K562 (cell line): Measurements from ENCODE around the gene DNAJC6. TPM values are rescaled to one million over a fixed set of nuclear protein-coding genes. Genes with fewer than 3 reads are reported as not detected.

Experiments
- CBFA2T2 ChIP-seq: fragments of 450-650 bp; conservative IDR thresholded peaks from 2 replicates; pipeline ENCODE4 v1.6.1; 2017; ENCODE audit warnings: mild to moderate bottlenecking
- CHAMP1 ChIP-seq: fragments of 450-650 bp; IDR thresholded peaks from 2 replicates; pipeline ENCODE4 v1.6.1; 2016; ENCODE audit warnings: mild to moderate bottlenecking
- E2F6 ChIP-seq, 2 experiments: IDR thresholded peaks; 2 replicates each; pipeline ENCODE4 v1.6.1; 2011; ENCODE audit warnings: borderline replicate concordance in 1 of 2, control low read depth in 1 of 2, low read depth in 1 of 2, low read length in 1 of 2, mild to moderate bottlenecking in 1 of 2, mixed read lengths in 1 of 2, moderate library complexity in 1 of 2; ENCODE audit not compliant: insufficient read depth in 1 of 2, insufficient read length in 1 of 2, poor library complexity in 1 of 2, severe bottlenecking in 1 of 2; ENCODE audit errors: extremely low read depth in 1 of 2
- EGR1 ChIP-seq: fragments of 450-650 bp; conservative IDR thresholded peaks from 2 replicates; pipeline ENCODE4 v1.6.1; 2017; ENCODE audit warnings: mild to moderate bottlenecking
- EWSR1 ChIP-seq: fragments of 450-650 bp; IDR thresholded peaks from 2 replicates; pipeline ENCODE4 v1.6.1; 2018; ENCODE audit warnings: borderline replicate concordance, mild to moderate bottlenecking, low read depth, moderate library complexity; ENCODE audit not compliant: partially characterized antibody
- FOXK2 ChIP-seq, 2 experiments: fragments of 450-650 bp; IDR thresholded peaks in 1 of 2; conservative IDR thresholded peaks in 1 of 2; 2 replicates each; pipeline ENCODE4 v1.6.1; 2016; ENCODE audit warnings: low read depth in 2 of 2, mild to moderate bottlenecking in 1 of 2
- GMEB1 ChIP-seq: fragments of 250-450 bp; sonication (Bioruptor Pico); IDR thresholded peaks from 2 replicates; pipeline ENCODE4 v1.4.0; 2020; ENCODE audit warnings: mild to moderate bottlenecking
- HDAC6 ChIP-seq: IDR thresholded peaks from 2 replicates; pipeline ENCODE4 v1.6.1; 2012; ENCODE audit warnings: low read depth, mild to moderate bottlenecking, control low read depth, inconsistent platforms, low read length, moderate library complexity
- MEF2D ChIP-seq: conservative IDR thresholded peaks from 2 replicates; pipeline ENCODE4 v1.6.1; 2016; ENCODE audit warnings: low read depth, missing genetic modification characterization, missing compliant biosample characterization
- NCOA6 ChIP-seq: fragments of 450-650 bp; IDR thresholded peaks from 2 replicates; pipeline ENCODE4 v1.6.1; 2017; ENCODE audit warnings: mild to moderate bottlenecking
- NFIC ChIP-seq: fragments of 450-650 bp; IDR thresholded peaks from 2 replicates; pipeline ENCODE4 v1.6.1; 2017; ENCODE audit warnings: mild to moderate bottlenecking, inconsistent platforms
- RFX1 ChIP-seq: fragments of 450-650 bp; IDR thresholded peaks from 2 replicates; pipeline ENCODE4 v1.6.1; 2016; ENCODE audit warnings: mild to moderate bottlenecking, moderate library complexity
- STAT5A ChIP-seq: IDR thresholded peaks from 2 replicates; pipeline ENCODE4 v1.6.1; 2012; ENCODE audit warnings: low read length, inconsistent platforms, borderline replicate concordance
- TAL1 ChIP-seq: fragments of 450-650 bp; IDR thresholded peaks from 2 replicates; pipeline ENCODE4 v1.6.1; 2016; ENCODE audit warnings: mild to moderate bottlenecking
- THRAP3 ChIP-seq: fragments of 450-650 bp; IDR thresholded peaks from 2 replicates; pipeline ENCODE4 v1.6.1; 2016; ENCODE audit warnings: mild to moderate bottlenecking, inconsistent platforms, borderline replicate concordance
- U2AF2 ChIP-seq: fragments of 200-400 bp; formaldehyde crosslinking; optimal IDR thresholded peaks from 2 replicates; pipeline ENCODE3; 2017; ENCODE audit warnings: low read depth, mild to moderate bottlenecking, low read length
- ZKSCAN8 ChIP-seq: fragments of 200-800 bp; sonication (Bioruptor generic); IDR thresholded peaks from 2 replicates; pipeline ENCODE4 v1.6.1; 2016; ENCODE audit warnings: missing genetic modification characterization, missing compliant biosample characterization
- ZNF12 ChIP-seq: sonication (generic); formaldehyde crosslinking; IDR thresholded peaks from 2 replicates; pipeline ENCODE4 v1.4.0; 2020; ENCODE audit warnings: mild to moderate bottlenecking, missing genetic modification reagents
- ZNF384 ChIP-seq: IDR thresholded peaks from 2 replicates; pipeline ENCODE4 v1.6.1; 2012; ENCODE audit warnings: low read depth, low read length, improper control_type of control experiment
- ZNF395 ChIP-seq: fragments of 200-800 bp; sonication (Bioruptor generic); IDR thresholded peaks from 2 replicates; pipeline ENCODE4 v1.6.1; 2017; ENCODE audit warnings: missing genetic modification characterization, missing compliant biosample characterization
- ZZZ3 ChIP-seq: fragments of 450-650 bp; IDR thresholded peaks from 2 replicates; pipeline ENCODE4 v1.6.1; 2016; ENCODE audit warnings: antibody characterized with exemption, mild to moderate bottlenecking, moderate library complexity
- polyA plus RNA-seq, 8 experiments: library from polyadenylated mRNA; depleted of rRNA in 4 of 8; stranded (reverse) in 5 of 8; unstranded in 3 of 8; fragments of >200 nt; fragmentation: Nextera tagmentation in 2 of 8; fragmentation: Illumina TruSeq in 1 of 8; extraction: Ambion mirVana in 2 of 8; extraction: Trizol in 1 of 8; gene quantifications; 2 replicates each; pipeline versions ENCODE4 v1.2.1 to v1.2.3, GENCODE V29; 2011 to 2014; ENCODE audit warnings: inconsistent platforms in 1 of 8, missing spikeins in 1 of 8
- total RNA-seq, 7 experiments: library from RNA; depleted of rRNA in 6 of 7; stranded (reverse); fragments of >200 nt in 6 of 7; fragmentation: Illumina TruSeq in 2 of 7; extraction: Trizol in 2 of 7; gene quantifications; 2 replicates each; pipeline versions ENCODE4 v1.2.1 to v1.2.3, GENCODE V29; 2011 to 2021; ENCODE audit warnings: low replicate concordance in 1 of 7
- TF ChIP-seq, protein P1 (sequence below): IDR thresholded peaks from 2 replicates; pipeline ENCODE4 v1.6.1; 2011; ENCODE audit not compliant: insufficient read length; ENCODE audit errors: extremely low read depth

The DNAJC6 gene
- total and polyA plus RNA-seq, 9 of the 15 experiments (the other 6 are each of a cell fraction or from before 2014, with no cell fraction given), result 6.7 to 78.7 (median 28.0) TPM

DNA sequence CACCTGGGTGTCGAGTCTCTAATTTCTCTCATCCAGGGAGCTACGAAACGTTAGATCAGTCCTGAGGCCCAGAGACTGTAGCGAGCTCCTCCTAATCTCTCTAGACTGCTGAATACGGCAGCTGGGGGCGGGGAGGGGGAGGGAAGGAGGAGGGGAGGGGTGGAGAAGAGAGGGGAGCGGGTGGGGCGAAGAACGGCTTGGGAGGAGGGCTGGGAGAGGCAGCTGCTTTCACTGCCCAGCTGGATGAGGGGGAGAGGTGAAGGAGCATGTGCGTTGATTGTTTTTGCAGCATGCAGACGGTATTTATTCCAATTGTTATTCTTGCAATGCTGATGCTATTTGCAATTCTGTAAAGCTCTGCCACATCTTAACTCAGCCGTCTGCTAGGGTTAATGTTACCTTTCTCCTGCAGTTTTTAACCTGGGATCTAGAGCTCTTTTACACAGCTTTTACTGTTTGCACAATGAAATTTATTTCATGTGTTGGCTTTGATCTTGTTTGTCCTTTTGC, 790 bp downstream of the DNAJC6 start (continued):
- peak; percentile 41; the same call in 1 of the 2 replicates for TF ChIP-seq EGR1
- TF ChIP-seq RFX1, result no peak
- 0 out of 2 replicates have a peak, but pooled peaks have one; percentile 9 for TF ChIP-seq ZNF395 (CRISPR knock-in tag)
- no peak for TF ChIP-seq ZZZ3
- TF ChIP-seq ZKSCAN8 (CRISPR knock-in tag), result peak; percentile 90
- 0 out of 2 replicates have a peak, but pooled peaks have one; percentile 16 for TF ChIP-seq CHAMP1
- TF ChIP-seq TAL1, result no peak
- TF ChIP-seq, protein P1, sequence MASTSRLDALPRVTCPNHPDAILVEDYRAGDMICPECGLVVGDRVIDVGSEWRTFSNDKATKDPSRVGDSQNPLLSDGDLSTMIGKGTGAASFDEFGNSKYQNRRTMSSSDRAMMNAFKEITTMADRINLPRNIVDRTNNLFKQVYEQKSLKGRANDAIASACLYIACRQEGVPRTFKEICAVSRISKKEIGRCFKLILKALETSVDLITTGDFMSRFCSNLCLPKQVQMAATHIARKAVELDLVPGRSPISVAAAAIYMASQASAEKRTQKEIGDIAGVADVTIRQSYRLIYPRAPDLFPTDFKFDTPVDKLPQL, result no peak
- TF ChIP-seq CBFA2T2, result 0 out of 2 replicates have a peak, but pooled peaks have one; percentile 20
- no peak for TF ChIP-seq ZNF384
- TF ChIP-seq STAT5A, result 0 out of 2 replicates have a peak, but pooled peaks have one; percentile 4
- no peak for TF ChIP-seq EWSR1
- peak in 1 of 2 experiments; percentile 26; a peak in 1 of 4 replicates for TF ChIP-seq FOXK2 (conservative IDR thresholded peaks at IDR 0.05 in 1 of 2, IDR thresholded peaks at IDR 0.05 in 1 of 2; ENCODE audit: low read depth in 2 of 2)
- no peak for TF ChIP-seq E2F6 (IDR thresholded peaks at IDR 0.05; ENCODE audit: borderline replicate concordance in 1 of 2, extremely low read depth in 1 of 2, insufficient read depth in 1 of 2, insufficient read length in 1 of 2, low read depth in 1 of 2, low read length in 1 of 2, poor library complexity in 1 of 2, severe bottlenecking in 1 of 2)
- TF ChIP-seq GMEB1, result no peak
- TF ChIP-seq NFIC, result 0 out of 2 replicates have a peak, but pooled peaks have one; percentile 4
- TF ChIP-seq U2AF2, result no peak
- TF ChIP-seq ZNF12, result no peak
- TF ChIP-seq THRAP3, result no peak
- TF ChIP-seq NCOA6, result no peak
- TF ChIP-seq HDAC6, result no peak
- no peak for TF ChIP-seq MEF2D
